Neuronal stem cell (in vitro differentiated cells): ENCODE data around the gene MALRD1.

ENCODE experiments used
- DNase-seq: peaks from one replicate; pipeline ENCODE4 v3.0.0-alpha.2; 2013; ENCODE audit warnings: low spot score
- H2AFZ ChIP-seq: one replicate; pipeline ENCODE4 v1.6.1; 2013; ENCODE audit warnings: mild to moderate bottlenecking, low read length, inconsistent platforms
- H2AK5ac ChIP-seq: 2 replicates; pipeline ENCODE4 v1.6.1; 2013; ENCODE audit warnings: low read depth, mild to moderate bottlenecking, inconsistent platforms, low read length, moderate library complexity, mixed read lengths
- H2BK120ac ChIP-seq: 2 replicates; pipeline ENCODE4 v1.6.1; 2013; ENCODE audit warnings: low read depth, mild to moderate bottlenecking, inconsistent platforms, low read length, moderate library complexity, mixed read lengths
- H2BK12ac ChIP-seq: one replicate; pipeline ENCODE4 v1.6.1; 2013; ENCODE audit warnings: low read length, inconsistent platforms
- H2BK15ac ChIP-seq: 2 replicates; pipeline ENCODE4 v1.6.1; 2013; ENCODE audit warnings: mild to moderate bottlenecking, low read length, inconsistent platforms, mixed read lengths
- H2BK5ac ChIP-seq: one replicate; pipeline ENCODE4 v1.6.1; 2013; ENCODE audit warnings: inconsistent platforms, mild to moderate bottlenecking, low read length, moderate library complexity
- H3K14ac ChIP-seq: one replicate; pipeline ENCODE4 v1.6.1; 2013; ENCODE audit warnings: low read length, inconsistent platforms
- H3K18ac ChIP-seq: 2 replicates; pipeline ENCODE4 v1.6.1; 2013; ENCODE audit warnings: low read length, inconsistent platforms
- H3K23ac ChIP-seq: 2 replicates; pipeline ENCODE4 v1.6.1; 2013; ENCODE audit warnings: low read depth, mild to moderate bottlenecking, mixed read lengths, low read length, inconsistent platforms; ENCODE audit not compliant: poor library complexity
- H3K27ac ChIP-seq: replicated peaks from 3 replicates; pipeline ENCODE4 v1.5.1; 2013; ENCODE audit warnings: low read length, inconsistent platforms
- H3K27me3 ChIP-seq, 3 experiments: 2 replicates each; pipeline ENCODE4 v1.6.1; 2013; ENCODE audit warnings: low read length in 3 of 3, mild to moderate bottlenecking in 2 of 3, inconsistent platforms in 1 of 3, low read depth in 1 of 3, mixed read lengths in 1 of 3, moderate library complexity in 1 of 3; ENCODE audit not compliant: control insufficient read depth in 3 of 3, insufficient read depth in 3 of 3
- H3K36me3 ChIP-seq, 2 donors: replicated peaks in 1 of 2; 2 replicates each; pipeline ENCODE4 v1.6.1; 2013; ENCODE audit warnings: low read length in 2 of 2; ENCODE audit not compliant: control insufficient read depth in 2 of 2, insufficient read depth in 2 of 2
- H3K4ac ChIP-seq: 2 replicates; pipeline ENCODE4 v1.6.1; 2013; ENCODE audit warnings: inconsistent platforms, mild to moderate bottlenecking, low read length, moderate library complexity
- H3K4me1 ChIP-seq, 2 donors: 1 replicate in 1 of 2; 2 replicates in 1 of 2; pipeline ENCODE4 v1.6.1; 2013; ENCODE audit warnings: low read length in 2 of 2, low read depth in 1 of 2; ENCODE audit not compliant: control insufficient read depth in 2 of 2, insufficient read depth in 1 of 2
- H3K4me2 ChIP-seq: one replicate; pipeline ENCODE4 v1.6.1; 2013; ENCODE audit warnings: mild to moderate bottlenecking, low read length, inconsistent platforms; ENCODE audit not compliant: insufficient read depth, poor library complexity, severe bottlenecking
- H3K4me3 ChIP-seq, 2 donors: 2 replicates each; pipeline ENCODE4 v1.5.1; 2013; ENCODE audit warnings: low read length in 2 of 2, mild to moderate bottlenecking in 2 of 2, inconsistent platforms in 1 of 2, moderate library complexity in 1 of 2
- H3K79me1 ChIP-seq: one replicate; pipeline ENCODE4 v1.6.1; 2013; ENCODE audit warnings: low read depth, mild to moderate bottlenecking, inconsistent platforms, low read length, moderate library complexity
- H3K9ac ChIP-seq: one replicate; pipeline ENCODE4 v1.6.1; 2013; ENCODE audit warnings: mild to moderate bottlenecking, low read depth, low read length, inconsistent platforms; ENCODE audit not compliant: poor library complexity
- H3K9me3 ChIP-seq, 2 donors: replicated peaks in 1 of 2; 2 replicates each; pipeline versions ENCODE3 to v1.6.1; 2013; ENCODE audit warnings: low read length in 2 of 2, mild to moderate bottlenecking in 2 of 2, inconsistent platforms in 1 of 2, low read depth in 1 of 2, mixed read lengths in 1 of 2, moderate library complexity in 1 of 2; ENCODE audit not compliant: control insufficient read depth in 2 of 2, insufficient read depth in 1 of 2
- H4K8ac ChIP-seq: one replicate; pipeline ENCODE4 v1.6.1; 2013; ENCODE audit warnings: low read depth, mild to moderate bottlenecking, inconsistent platforms, low read length, moderate library complexity
- H4K91ac ChIP-seq: one replicate; pipeline ENCODE4 v1.6.1; 2013; ENCODE audit warnings: low read length, low read depth, mild to moderate bottlenecking, inconsistent platforms; ENCODE audit not compliant: poor library complexity
- WGBS, 2 donors: extraction: QIAGEN DNeasy Blood & Tissue Kit; methylation state at CpG; one replicate each; pipeline ENCODE4 v1.1.7; 2013; ENCODE audit warnings: missing lambda C conversion rate in 2 of 2, mixed read lengths in 1 of 2; ENCODE audit not compliant: insufficient read length in 2 of 2, insufficient replicate concordance in 1 of 2; ENCODE audit errors: extremely low coverage in 2 of 2; 5-methylcytosine and 5-hydroxymethylcytosine counted together

The MALRD1 gene

DNA sequence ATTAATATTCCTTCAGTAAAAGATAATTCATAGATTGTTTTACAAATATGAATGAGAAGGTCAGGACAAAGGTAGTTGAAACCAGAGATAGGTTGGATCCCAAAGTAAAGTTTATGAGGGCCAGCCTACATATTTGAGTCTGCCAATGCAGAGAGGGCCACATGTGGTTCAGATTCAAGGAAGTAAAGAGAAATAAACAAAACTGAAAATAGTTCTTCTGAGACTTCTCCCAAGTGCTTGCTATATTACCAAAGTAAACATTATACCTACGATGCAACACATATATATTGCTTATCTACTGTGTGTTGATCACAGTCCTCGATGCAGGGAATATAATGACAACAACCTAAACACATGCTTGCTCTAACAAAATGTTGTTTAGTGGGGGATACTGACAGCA, 109.8 kb downstream of the MALRD1 start:
- Histone ChIP-seq H3K4me3 (no peak overlapping the region), H3K36me3 (no peaks in the 10 kb centered on the region)

DNA sequence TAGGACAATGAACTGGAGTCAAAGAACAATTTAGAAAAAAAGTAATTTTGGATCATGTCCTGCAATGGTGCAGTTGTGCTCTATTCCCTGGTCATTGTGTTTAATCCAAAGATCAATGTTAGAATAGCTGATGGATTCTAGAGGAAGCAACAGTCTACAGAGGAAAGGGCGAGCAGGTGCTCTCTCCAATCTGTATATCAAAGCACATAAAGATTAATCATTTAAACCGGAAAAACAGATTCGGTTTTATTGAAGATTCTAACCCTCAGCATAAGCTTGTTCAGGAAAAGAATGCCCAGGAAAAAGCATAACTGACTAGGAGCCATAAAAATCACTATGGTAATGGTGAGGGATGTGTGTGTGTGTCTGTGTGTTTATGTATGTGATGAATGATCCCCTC, 110.3 kb downstream of the MALRD1 start:
- H3K9ac ChIP-seq = no peak overlapping the region
- H3K4ac ChIP-seq = no peak overlapping the region
- H3K79me1 ChIP-seq = no peaks in the 10 kb centered on the region
- no peak overlapping the region for H3K23ac ChIP-seq
- no peak overlapping the region for H3K4me2 ChIP-seq
- H3K27me3 ChIP-seq = no peaks in the 10 kb centered on the region
- H2BK15ac ChIP-seq = no peak overlapping the region
- no peak overlapping the region for H3K27ac ChIP-seq
- no peak overlapping the region for H3K14ac ChIP-seq
- no peak for DNase-seq
- H2BK12ac ChIP-seq = no peak overlapping the region
- H2AFZ ChIP-seq = no peak overlapping the region
- no CpG with 5 or more reads among the region's 3 CpGs for WGBS, 2 donors
- no peak overlapping the region for H3K4me3 ChIP-seq
- H3K18ac ChIP-seq = no peak overlapping the region
- no peaks in the 10 kb centered on the region for H3K9me3 ChIP-seq
- H2BK120ac ChIP-seq = no peak overlapping the region
- H2BK5ac ChIP-seq = no peak overlapping the region
- no peak overlapping the region for H4K8ac ChIP-seq
- no peaks in the 10 kb centered on the region for H3K4me1 ChIP-seq
- H4K91ac ChIP-seq = no peak overlapping the region
- no peak overlapping the region for H2AK5ac ChIP-seq
- H3K36me3 ChIP-seq = no peaks in the 10 kb centered on the region

More for the DNA sequence above, 109.8 kb downstream of the MALRD1 start:
- Histone ChIP-seq H3K18ac (no peak overlapping the region), H3K14ac (no peak overlapping the region), H3K27ac (no peak overlapping the region), H4K91ac (no peak overlapping the region), H3K4me1 (no peaks in the 10 kb centered on the region), H3K27me3 (no peaks in the 10 kb centered on the region), H2AFZ (no peak overlapping the region), H3K9ac (no peak overlapping the region), H2BK15ac (no peak overlapping the region), H4K8ac (no peak overlapping the region), H3K4me2 (no peak overlapping the region), H3K23ac (no peak overlapping the region), H3K4ac (no peak overlapping the region), H3K9me3 (no peaks in the 10 kb centered on the region), H3K79me1 (no peaks in the 10 kb centered on the region), H2BK120ac (no peak overlapping the region), H2AK5ac (no peak overlapping the region), H2BK5ac (no peak overlapping the region), H2BK12ac (no peak overlapping the region)
- DNase-seq = no peak
- no CpG with 5 or more reads among the region's 2 CpGs for WGBS, 2 donors

DNA sequence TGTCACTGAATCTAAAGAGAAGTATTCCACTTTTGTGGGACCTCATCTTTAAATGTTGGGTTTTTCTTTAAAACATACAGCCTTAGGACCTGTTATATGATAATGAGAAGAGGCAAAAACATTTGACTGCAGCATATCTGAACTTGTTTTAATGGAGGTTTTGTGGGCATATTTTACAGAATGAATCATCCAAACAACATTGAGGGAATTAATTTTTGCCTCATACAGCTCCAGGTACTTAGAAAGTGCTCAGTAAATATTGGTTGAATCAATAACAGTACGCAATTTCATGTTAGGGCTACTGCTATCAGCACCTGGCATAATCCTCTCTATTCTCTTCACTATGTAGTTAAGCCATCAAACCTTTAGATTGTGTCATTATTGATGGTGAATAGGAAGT, 115.9 kb downstream of the MALRD1 start:
- Histone ChIP-seq H3K27ac (no peak overlapping the region), H3K18ac (no peak overlapping the region), H3K36me3 (no peaks in the 10 kb centered on the region), H2AFZ (no peak overlapping the region), H2BK15ac (no peak overlapping the region), H2BK5ac (no peak overlapping the region), H4K8ac (no peak overlapping the region), H3K4me2 (no peak overlapping the region), H2AK5ac (no peak overlapping the region), H4K91ac (no peak overlapping the region), H3K79me1 (no peaks in the 10 kb centered on the region), H2BK120ac (no peak overlapping the region), H3K9ac (no peak overlapping the region), H3K9me3 (no peaks in the 10 kb centered on the region), H3K27me3 (no peaks in the 10 kb centered on the region), H3K14ac (no peak overlapping the region), H2BK12ac (no peak overlapping the region), H3K23ac (no peak overlapping the region), H3K4me1 (no peaks in the 10 kb centered on the region), H3K4ac (no peak overlapping the region), H3K4me3 (no peak overlapping the region)
- no CpG with 5 or more reads among the region's 1 CpG for WGBS, 2 donors
- no peak for DNase-seq

DNA sequence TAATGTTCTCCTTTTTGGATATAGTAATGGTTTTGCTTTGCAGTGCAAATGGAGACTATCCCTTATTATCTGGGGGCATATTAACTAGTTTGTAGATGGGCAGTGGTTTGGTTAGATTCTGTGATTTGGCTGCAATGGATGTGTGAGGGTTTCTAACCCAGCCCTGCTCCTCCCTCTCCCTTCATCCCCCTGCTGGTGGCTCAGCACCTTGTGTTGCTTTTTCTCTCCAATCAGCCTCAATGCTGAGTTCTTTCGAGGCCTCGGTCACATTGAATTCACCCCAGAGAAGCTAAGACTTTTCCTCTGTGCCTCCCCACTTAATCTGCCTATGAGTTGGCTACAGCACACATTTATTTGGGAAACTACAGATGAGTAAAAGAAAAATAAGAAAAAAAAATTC, 120.0 kb downstream of the MALRD1 start:
- Histone ChIP-seq H3K27me3 (no peaks in the 10 kb centered on the region), H3K79me1 (no peaks in the 10 kb centered on the region), H3K36me3 (no peaks in the 10 kb centered on the region), H2BK120ac (no peak overlapping the region), H3K4ac (no peak overlapping the region), H2BK5ac (no peak overlapping the region), H2BK15ac (no peak overlapping the region), H2BK12ac (no peak overlapping the region), H3K9ac (no peak overlapping the region), H3K4me2 (no peak overlapping the region), H3K9me3 (no peaks in the 10 kb centered on the region), H3K4me1 (no peaks in the 10 kb centered on the region), H2AFZ (no peak overlapping the region), H3K18ac (no peak overlapping the region), H3K14ac (no peak overlapping the region), H3K4me3 (no peak overlapping the region), H3K23ac (no peak overlapping the region), H4K8ac (no peak overlapping the region), H3K27ac (no peak overlapping the region), H4K91ac (no peak overlapping the region), H2AK5ac (no peak overlapping the region)
- no CpG with 5 or more reads among the region's 2 CpGs for WGBS, 2 donors
- DNase-seq = peak; percentile 3
